PC-3 (cell line): Measurements from ENCODE around the gene AHCTF1.

Experiments used
- CTCF ChIP-seq: fragments of 300-600 bp; sonication (generic); conservative IDR thresholded peaks from 2 replicates; pipeline ENCODE4 v1.5.1; 2017; ENCODE audit warnings: antibody characterized with exemption, low read depth, mild to moderate bottlenecking, low read length
- EZH2 ChIP-seq: fragments of 300-600 bp; sonication (generic); IDR thresholded peaks from one replicate; pipeline ENCODE4 v1.6.1; 2017; ENCODE audit warnings: antibody characterized with exemption, mild to moderate bottlenecking, low read length; ENCODE audit not compliant: unreplicated experiment
- EZH2phosphoT487 ChIP-seq: fragments of 300-600 bp; sonication (generic); IDR thresholded peaks from 2 replicates; pipeline ENCODE4 v1.6.1; 2018; ENCODE audit warnings: mild to moderate bottlenecking, antibody characterized with exemption, low read length, borderline replicate concordance

DNA sequence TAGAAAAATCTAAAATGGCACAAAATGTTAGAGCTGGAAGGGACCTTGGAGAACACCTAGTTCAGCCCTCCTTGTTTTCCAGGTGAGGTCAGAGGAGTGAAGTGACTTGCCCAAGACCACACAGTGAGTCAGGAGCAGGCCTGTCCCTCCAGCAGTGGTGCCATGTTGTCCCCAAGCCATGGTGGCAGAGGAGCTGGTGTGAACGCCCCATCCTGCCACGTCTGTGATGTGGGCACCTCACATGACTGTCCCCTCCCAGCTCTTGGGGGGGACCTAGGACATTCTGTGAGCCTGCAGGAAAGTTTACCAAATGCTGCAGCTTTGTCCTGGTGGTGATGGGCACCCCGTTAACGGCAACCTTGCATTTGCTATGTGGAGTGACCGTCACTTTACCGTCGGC lies 141.4 kb downstream of the AHCTF1 start:
- TF ChIP-seq EZH2 (no peak), CTCF (no peak), EZH2phosphoT487 (no peak)
